B cell (primary cell): ENCODE results near the gene ARF6. TPM values are rescaled to one million over a fixed set of nuclear protein-coding genes. Genes with fewer than 3 reads are reported as not detected.

ENCODE experiments used
- ATAC-seq: fragments of 200-7000 bp; cut with Tn5 transposase; one replicate; pipeline ENCODE4 v1.10.0; 2021; ENCODE audit warnings: low read depth, mild to moderate bottlenecking, moderate number of reproducible peaks, moderate library complexity
- CTCF ChIA-PET: fragments of 350-600 bp; sonication (Branson Sonifier 250); formaldehyde crosslinking; loops from one replicate; lab custom pipeline; 2021; ENCODE audit warnings: antibody characterized with exemption, inconsistent platforms; lab: Charles Lee
- POLR2A ChIA-PET: fragments of 350-600 bp; sonication (Branson Sonifier 250); formaldehyde crosslinking; loops from one replicate; lab custom pipeline; 2021; ENCODE audit warnings: antibody characterized with exemption; lab: Charles Lee
- DNase-seq: peaks from one replicate; pipeline ENCODE4 v3.0.0; 2013
- H2AFZ ChIP-seq: 2 replicates; pipeline ENCODE4 v1.6.1; 2012; ENCODE audit warnings: mild to moderate bottlenecking, low read depth, low read length; ENCODE audit not compliant: insufficient read depth, poor library complexity, severe bottlenecking
- H3K27ac ChIP-seq, 2 donors: 1 replicate in 1 of 2; 2 replicates in 1 of 2; pipeline ENCODE4 v1.5.1; 2012 to 2013; ENCODE audit warnings: low read length in 2 of 2, mild to moderate bottlenecking in 2 of 2, moderate library complexity in 1 of 2
- H3K27me3 ChIP-seq, 4 experiments: fragments of 200-600 bp in 1 of 4; sonication (generic) in 1 of 4; replicated peaks in 1 of 4; 1 replicate in 2 of 4; 2 replicates in 2 of 4; pipeline versions ENCODE4 v1.6.1 to v1.7.0; 2013 to 2016; ENCODE audit warnings: low read length in 3 of 4, mild to moderate bottlenecking in 2 of 4, mixed read lengths in 1 of 4, moderate library complexity in 1 of 4; ENCODE audit not compliant: insufficient read depth in 4 of 4, control insufficient read depth in 3 of 4; ENCODE audit errors: control extremely low read depth in 1 of 4
- H3K36me3 ChIP-seq, 2 experiments: replicated peaks in 1 of 2; 1 replicate in 1 of 2; 2 replicates in 1 of 2; pipeline versions ENCODE4 v1.6.1 to v1.7.1; 2013; ENCODE audit warnings: low read length in 1 of 2; ENCODE audit not compliant: insufficient read depth in 2 of 2, control insufficient read depth in 1 of 2; ENCODE audit errors: control extremely low read depth in 1 of 2, extremely low read depth in 1 of 2
- H3K4me1 ChIP-seq, 2 donors: fragments of 200-600 bp in 1 of 2; sonication (generic) in 1 of 2; 1 replicate in 1 of 2; 2 replicates in 1 of 2; pipeline versions ENCODE4 v1.5.1 to v1.6.1; 2013 to 2017; ENCODE audit warnings: low read length in 2 of 2; ENCODE audit not compliant: control insufficient read depth in 2 of 2, insufficient read depth in 2 of 2
- H3K4me2 ChIP-seq: replicated peaks from 2 replicates; pipeline ENCODE3; 2012; ENCODE audit warnings: mild to moderate bottlenecking, low read depth, low read length; ENCODE audit not compliant: poor library complexity, severe bottlenecking
- H3K4me3 ChIP-seq, 5 experiments: fragments of 200-600 bp in 1 of 5; sonication (generic) in 1 of 5; 1 replicate in 3 of 5; 2 replicates in 2 of 5; pipeline versions ENCODE4 v1.5.1 to v1.7.0; 2011 to 2016; ENCODE audit warnings: low read length in 4 of 5, mild to moderate bottlenecking in 4 of 5, low read depth in 2 of 5, control low read depth in 1 of 5, moderate library complexity in 1 of 5; ENCODE audit not compliant: insufficient read depth in 1 of 5; ENCODE audit errors: control extremely low read depth in 1 of 5, extremely low read depth in 1 of 5
- H3K79me2 ChIP-seq: fragments of 200-600 bp; sonication (generic); one replicate; pipeline ENCODE4 v1.6.0; 2016; ENCODE audit warnings: low read length; ENCODE audit not compliant: control insufficient read depth, insufficient read depth
- H3K9ac ChIP-seq: fragments of 200-600 bp; sonication (generic); 2 replicates; pipeline ENCODE4 v1.6.1; 2017; ENCODE audit warnings: mild to moderate bottlenecking, low read length, moderate library complexity
- H3K9me3 ChIP-seq, 3 donors: one replicate each; pipeline versions ENCODE4 v1.6.1 to v1.7.1; 2013; ENCODE audit warnings: low read length in 2 of 3; ENCODE audit not compliant: control insufficient read depth in 2 of 3, insufficient read depth in 1 of 3; ENCODE audit errors: control extremely low read depth in 1 of 3
- H4K20me1 ChIP-seq: 2 replicates; pipeline ENCODE4 v1.6.0; 2012; ENCODE audit warnings: mild to moderate bottlenecking, low read length; ENCODE audit not compliant: insufficient read depth, control insufficient read depth, poor library complexity, severe bottlenecking
- H3K27ac Mint-ChIP-seq: one replicate; pipeline ENCODE4 v1.8.0; 2021; ENCODE audit warnings: mixed read lengths
- H3K27me3 Mint-ChIP-seq: one replicate; pipeline ENCODE4 v1.8.0; 2021; ENCODE audit warnings: mixed read lengths
- H3K4me1 Mint-ChIP-seq: one replicate; pipeline ENCODE4 v1.8.0; 2021; ENCODE audit warnings: mixed read lengths
- H3K4me3 Mint-ChIP-seq: one replicate; pipeline ENCODE4 v1.8.0; 2021; ENCODE audit warnings: mixed read lengths
- H3K9me3 Mint-ChIP-seq: one replicate; pipeline ENCODE4 v1.8.0; 2022; ENCODE audit warnings: mixed read lengths; ENCODE audit not compliant: insufficient read depth
- EZH2 ChIP-seq: IDR thresholded peaks from 2 replicates; pipeline ENCODE4 v1.6.1; 2012; ENCODE audit warnings: borderline replicate concordance, low read depth, mild to moderate bottlenecking, moderate library complexity, low read length; ENCODE audit not compliant: insufficient read depth, poor library complexity, severe bottlenecking
- WGBS: methylation state at CpG from one replicate; pipeline ENCODE4 v1.1.5; 2013; ENCODE audit warnings: missing lambda C conversion rate; ENCODE audit not compliant: insufficient coverage; 5-methylcytosine and 5-hydroxymethylcytosine counted together
- intact Hi-C: fragments of 100-400 bp; cut with micrococcal nuclease; formaldehyde crosslinking; loops from one replicate; pipeline ENCODE4 v1.10.0; 2022
- polyA plus RNA-seq: library from polyadenylated mRNA; depleted of rRNA; stranded (reverse); fragments of >200 nt; gene quantifications from 2 replicates; pipeline ENCODE4 v1.2.3, GENCODE V29; 2012
- total RNA-seq, 2 donors: library from RNA; stranded (reverse); fragments of 120-200 nt in 1 of 2; gene quantifications; 1 replicate in 1 of 2; 2 replicates in 1 of 2; pipeline versions ENCODE4 v1.2.3 to v1.2.4, GENCODE V29; 2013 to 2022
- TF ChIP-seq, protein P1 (sequence below): fragments of 200-600 bp; IDR thresholded peaks from one replicate; pipeline ENCODE4 v1.8.0; 2022; ENCODE audit warnings: antibody characterized with exemption, mild to moderate bottlenecking

ARF6 gene
- total and polyA plus RNA-seq, 2 donors (not counting 1 experiment from before 2014, with no cell fraction given), result 96.6 to 135 TPM

GRCh38 chr14:49896966-49897365 is 4.1 kb downstream of the ARF6 start:
- CTCF ChIA-PET, result no interaction called here
- Histone ChIP-seq H4K20me1 (peaks cover 32% of the 10 kb centered on the region), H3K4me1 (peaks cover 31 to 44% of the 10 kb centered on the region in 2 donors), H3K27me3 (no peaks in the 10 kb centered on the region), H3K36me3 (peaks cover 0 to 29% of the 10 kb centered on the region in 2 experiments), H3K4me3 (peak overlapping the region in 3 of 5 experiments; percentile 3 to 20 (median 7)), H3K9me3 (no peaks in the 10 kb centered on the region), H3K9ac (peak overlapping the region; percentile 29), H3K27ac (peak overlapping the region in 1 of 2 donors; percentile 70), H3K4me2 (peak overlapping the region; percentile 79), H3K79me2 (peaks cover 76% of the 10 kb centered on the region), H2AFZ (no peak overlapping the region)
- Mint-ChIP-seq H3K4me1 (peaks cover 53% of the 10 kb centered on the region), H3K9me3 (no peaks in the 10 kb centered on the region), H3K27me3 (no peaks in the 10 kb centered on the region), H3K4me3 (peak overlapping the region; percentile 84), H3K27ac (peak overlapping the region; percentile 51)
- WGBS, result 16% methylated on average over 4 of the region's 5 CpGs
- no peak for DNase-seq
- intact Hi-C loops, result loop anchor here (5.0 kb wide), 1 partner anchor 35 kb away; no protein-coding TSS in a partner anchor
- TF ChIP-seq, protein P1, sequence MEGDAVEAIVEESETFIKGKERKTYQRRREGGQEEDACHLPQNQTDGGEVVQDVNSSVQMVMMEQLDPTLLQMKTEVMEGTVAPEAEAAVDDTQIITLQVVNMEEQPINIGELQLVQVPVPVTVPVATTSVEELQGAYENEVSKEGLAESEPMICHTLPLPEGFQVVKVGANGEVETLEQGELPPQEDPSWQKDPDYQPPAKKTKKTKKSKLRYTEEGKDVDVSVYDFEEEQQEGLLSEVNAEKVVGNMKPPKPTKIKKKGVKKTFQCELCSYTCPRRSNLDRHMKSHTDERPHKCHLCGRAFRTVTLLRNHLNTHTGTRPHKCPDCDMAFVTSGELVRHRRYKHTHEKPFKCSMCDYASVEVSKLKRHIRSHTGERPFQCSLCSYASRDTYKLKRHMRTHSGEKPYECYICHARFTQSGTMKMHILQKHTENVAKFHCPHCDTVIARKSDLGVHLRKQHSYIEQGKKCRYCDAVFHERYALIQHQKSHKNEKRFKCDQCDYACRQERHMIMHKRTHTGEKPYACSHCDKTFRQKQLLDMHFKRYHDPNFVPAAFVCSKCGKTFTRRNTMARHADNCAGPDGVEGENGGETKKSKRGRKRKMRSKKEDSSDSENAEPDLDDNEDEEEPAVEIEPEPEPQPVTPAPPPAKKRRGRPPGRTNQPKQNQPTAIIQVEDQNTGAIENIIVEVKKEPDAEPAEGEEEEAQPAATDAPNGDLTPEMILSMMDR, result no peak
- TF ChIP-seq EZH2, result no peak
- POLR2A ChIA-PET, result no interaction called here
- ATAC-seq, result no peak

- Mint-ChIP-seq H3K4me1 (peaks cover 52% of the 10 kb centered on the region), H3K27me3 (no peaks in the 10 kb centered on the region), H3K27ac (peak overlapping the region; percentile 51), H3K9me3 (no peaks in the 10 kb centered on the region), H3K4me3 (peak overlapping the region; percentile 84)
- Histone ChIP-seq H3K9me3 (no peaks in the 10 kb centered on the region), H3K4me2 (peak overlapping the region; percentile 79), H2AFZ (no peak overlapping the region), H3K36me3 (peaks cover 0 to 29% of the 10 kb centered on the region in 2 experiments), H3K4me1 (peaks cover 27 to 42% of the 10 kb centered on the region in 2 donors), H3K27me3 (no peaks in the 10 kb centered on the region), H3K4me3 (peak overlapping the region in 1 of 5 experiments; percentile 3), H3K27ac (peak overlapping the region in 1 of 2 donors; percentile 70), H4K20me1 (peaks cover 32% of the 10 kb centered on the region), H3K79me2 (peaks cover 74% of the 10 kb centered on the region), H3K9ac (peak overlapping the region; percentile 29)
- ChIA-PET POLR2A (no interaction called here), CTCF (no interaction called here)
- TF ChIP-seq EZH2, result no peak
- TF ChIP-seq, protein P1, result no peak
- no peak for ATAC-seq
- intact Hi-C loops, result loop anchor here (5.0 kb wide), 1 partner anchor 35 kb away; no protein-coding TSS in a partner anchor
- no CpG with 5 or more reads among the region's 1 CpG for WGBS
- DNase-seq, result no peak
Measured at GRCh38 chr14:49897414-49897813, 4.5 kb downstream of the ARF6 start.
